Right lobe of liver (tissue), 6 donors: Measurements from ENCODE around the gene PCDHGB2. TPM values are rescaled to one million over a fixed set of nuclear protein-coding genes. Genes with fewer than 3 reads are reported as not detected.
"Not testable (repeated sequence)": the region's sequence is repeated elsewhere in the genome, so short reads cannot be mapped to it uniquely, and the experiment has no call there.

ENCODE experiments used
- ATAC-seq, 4 donors: fragments of 200-7000 bp; cut with Tn5 transposase; one replicate each; pipeline ENCODE4 v1.9.1; 2020; ENCODE audit warnings: mild to moderate bottlenecking in 4 of 4, moderate library complexity in 4 of 4
- DNase-seq, 3 donors: peaks; one replicate each; pipeline ENCODE4 v3.0.0-alpha.2; 2020
- H3K27ac ChIP-seq, 3 donors: fragments of 200-600 bp; one replicate each; pipeline ENCODE4 v1.8.0; 2022
- H3K27me3 ChIP-seq, 2 donors: fragments of 200-600 bp; one replicate each; pipeline ENCODE4 v1.8.0; 2022
- H3K36me3 ChIP-seq, 4 donors: fragments of 200-600 bp; sonication (generic) in 1 of 4; one replicate each; pipeline versions ENCODE4 v1.5.1 to v1.8.0; 2017 to 2022; ENCODE audit warnings: control low read depth in 1 of 4
- H3K4me1 ChIP-seq, 4 donors: fragments of 200-600 bp; sonication (generic) in 1 of 4; one replicate each; pipeline versions ENCODE4 v1.5.1 to v1.8.0; 2017 to 2022; ENCODE audit warnings: control low read depth in 1 of 4
- H3K4me3 ChIP-seq, 3 donors: fragments of 200-600 bp; one replicate each; pipeline ENCODE4 v1.8.0; 2022
- H3K9me3 ChIP-seq, 4 donors: fragments of 200-600 bp; sonication (generic) in 1 of 4; one replicate each; pipeline versions ENCODE4 v1.5.1 to v1.8.0; 2017 to 2022; ENCODE audit warnings: control low read depth in 1 of 4
- POLR2A ChIP-seq: fragments of 450-650 bp; IDR thresholded peaks from one replicate; pipeline ENCODE4 v1.6.1; 2017; ENCODE audit warnings: antibody characterized with exemption, mild to moderate bottlenecking
- WGBS: methylation state at CpG from one replicate; pipeline ENCODE4 v1.1.6; 2018; ENCODE audit warnings: low coverage, low lambda C conversion rate; ENCODE audit not compliant: insufficient coverage; ENCODE audit errors: missing lambda C conversion rate; 5-methylcytosine and 5-hydroxymethylcytosine counted together
- intact Hi-C, 2 donors: fragments of 100-400 bp; cut with DNase I; formaldehyde crosslinking; loops; one replicate each; pipeline versions ENCODE4 v1.11.2 to v1.14.1; 2022
- total RNA-seq, 6 experiments: library from RNA; depleted of rRNA in 2 of 6; stranded (reverse); fragments of >200 nt in 2 of 6; fragmentation: NEBNext Ultra II Directional in 3 of 6; extraction: Animal tissue kit (Norgen Biotek cat#: 25700) in 3 of 6; gene quantifications; one replicate each; pipeline versions ENCODE4 v1.1.0 to v1.2.4, GENCODE V29; 2016 to 2023
- TF ChIP-seq, protein P1 (sequence below), 4 donors: fragments of 200-600 bp in 3 of 4; fragments of 450-650 bp in 1 of 4; IDR thresholded peaks; one replicate each; pipeline versions ENCODE4 v1.5.1 to v1.8.0; 2016 to 2022; ENCODE audit warnings: antibody characterized with exemption in 4 of 4, mild to moderate bottlenecking in 2 of 4
- donor health status: DM: no; HTN: yes; CAD: no.
- donor health status: DM: no; HTN: no; CAD: no.
- donor health status: DM: no; HTN: no; CAD: no.
- donor health status: DM: no; HTN: yes; CAD: no.
- donor health status: DM: no; HTN: yes; CAD: no.

Gene PCDHGB2
- total RNA-seq, 6 experiments from 2014 or later = 0.51 to 2.8 (median 1.4) TPM

GRCh38 chr5:141403387-141403786, 43.6 kb downstream of the PCDHGB2 start:
- H3K4me1 ChIP-seq = no peaks in the 10 kb centered on the region
- no peaks in the 10 kb centered on the region for H3K27me3 ChIP-seq
- H3K9me3 ChIP-seq = peaks cover 0 to 22% (median 4%) of the 10 kb centered on the region in 4 donors
- H3K27ac ChIP-seq = no peak overlapping the region
- H3K36me3 ChIP-seq = no peaks in the 10 kb centered on the region
- no peak overlapping the region for H3K4me3 ChIP-seq
- TF ChIP-seq, protein P1, sequence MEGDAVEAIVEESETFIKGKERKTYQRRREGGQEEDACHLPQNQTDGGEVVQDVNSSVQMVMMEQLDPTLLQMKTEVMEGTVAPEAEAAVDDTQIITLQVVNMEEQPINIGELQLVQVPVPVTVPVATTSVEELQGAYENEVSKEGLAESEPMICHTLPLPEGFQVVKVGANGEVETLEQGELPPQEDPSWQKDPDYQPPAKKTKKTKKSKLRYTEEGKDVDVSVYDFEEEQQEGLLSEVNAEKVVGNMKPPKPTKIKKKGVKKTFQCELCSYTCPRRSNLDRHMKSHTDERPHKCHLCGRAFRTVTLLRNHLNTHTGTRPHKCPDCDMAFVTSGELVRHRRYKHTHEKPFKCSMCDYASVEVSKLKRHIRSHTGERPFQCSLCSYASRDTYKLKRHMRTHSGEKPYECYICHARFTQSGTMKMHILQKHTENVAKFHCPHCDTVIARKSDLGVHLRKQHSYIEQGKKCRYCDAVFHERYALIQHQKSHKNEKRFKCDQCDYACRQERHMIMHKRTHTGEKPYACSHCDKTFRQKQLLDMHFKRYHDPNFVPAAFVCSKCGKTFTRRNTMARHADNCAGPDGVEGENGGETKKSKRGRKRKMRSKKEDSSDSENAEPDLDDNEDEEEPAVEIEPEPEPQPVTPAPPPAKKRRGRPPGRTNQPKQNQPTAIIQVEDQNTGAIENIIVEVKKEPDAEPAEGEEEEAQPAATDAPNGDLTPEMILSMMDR (IDR thresholded peaks at IDR 0.05) = no peak
- no peak for TF ChIP-seq POLR2A
- intact Hi-C loops = loop anchor here in 1 of 2 donors (10.0 kb wide), 1 partner anchor 151 kb away; no protein-coding TSS in a partner anchor
- DNase-seq (no peak), ATAC-seq (no peak)
- 27% methylated on average over 17 of the region's 22 CpGs for WGBS

DNA sequence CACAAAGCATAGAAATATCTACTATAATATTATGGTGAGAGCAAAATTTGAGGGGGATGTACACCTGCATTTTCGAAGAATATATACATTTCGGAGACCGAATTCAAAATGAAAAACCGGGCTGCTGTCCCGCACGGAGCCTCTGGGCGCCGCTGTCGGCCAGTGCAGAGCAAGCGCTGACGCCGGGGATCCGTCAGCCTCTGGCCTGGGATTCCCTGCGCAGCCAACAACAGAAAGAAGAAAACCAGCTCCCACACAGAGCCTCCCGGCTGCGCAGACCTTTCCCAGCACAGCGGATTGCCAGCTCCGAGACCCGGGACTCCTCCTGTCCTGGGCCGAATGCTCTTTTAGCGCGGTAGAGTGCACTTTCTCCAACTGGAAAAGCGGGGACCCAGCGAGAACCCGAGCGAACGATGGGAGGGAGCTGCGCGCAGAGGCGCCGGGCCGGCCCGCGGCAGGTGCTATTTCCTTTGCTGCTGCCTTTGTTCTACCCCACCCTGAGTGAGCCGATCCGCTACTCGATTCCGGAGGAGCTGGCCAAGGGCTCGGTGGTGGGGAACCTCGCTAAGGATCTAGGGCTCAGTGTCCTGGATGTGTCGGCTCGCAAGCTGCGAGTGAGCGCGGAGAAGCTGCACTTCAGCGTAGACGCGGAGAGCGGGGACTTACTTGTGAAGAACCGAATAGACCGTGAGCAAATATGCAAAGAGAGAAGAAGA, 48.2 kb downstream of the PCDHGB2 start, which contains the start of gene PCDHGB6:
Gene PCDHGB6 (plus strand): TSS at position 232 of the 716 bp plus-strand sequence. CDS start 182 bp downstream, at position 414.
- not testable (repeated sequence) for H3K27me3 ChIP-seq, H3K27ac ChIP-seq, H3K4me1 ChIP-seq, H3K36me3 ChIP-seq
- ATAC-seq (peak; percentile 92 to 98 (median 96)), DNase-seq (peak; percentile 58 to 68 (median 66))
- 9% methylated on average over 24 of the region's 51 CpGs for WGBS
- peaks cover 0 to 15% (median 5%) of the 10 kb centered on the region in 4 donors for H3K9me3 ChIP-seq
- intact Hi-C loops = loop anchor here in 1 of 2 donors (10.0 kb wide), 1 partner anchor 147 kb away; no protein-coding TSS in a partner anchor
- TF ChIP-seq, protein P1 (IDR thresholded peaks at IDR 0.05) = peak; percentile 51 to 62 (median 53)
- H3K4me3 ChIP-seq = peak within 1 kb of the TSS; percentile 14 to 44 (median 25)

DNA sequence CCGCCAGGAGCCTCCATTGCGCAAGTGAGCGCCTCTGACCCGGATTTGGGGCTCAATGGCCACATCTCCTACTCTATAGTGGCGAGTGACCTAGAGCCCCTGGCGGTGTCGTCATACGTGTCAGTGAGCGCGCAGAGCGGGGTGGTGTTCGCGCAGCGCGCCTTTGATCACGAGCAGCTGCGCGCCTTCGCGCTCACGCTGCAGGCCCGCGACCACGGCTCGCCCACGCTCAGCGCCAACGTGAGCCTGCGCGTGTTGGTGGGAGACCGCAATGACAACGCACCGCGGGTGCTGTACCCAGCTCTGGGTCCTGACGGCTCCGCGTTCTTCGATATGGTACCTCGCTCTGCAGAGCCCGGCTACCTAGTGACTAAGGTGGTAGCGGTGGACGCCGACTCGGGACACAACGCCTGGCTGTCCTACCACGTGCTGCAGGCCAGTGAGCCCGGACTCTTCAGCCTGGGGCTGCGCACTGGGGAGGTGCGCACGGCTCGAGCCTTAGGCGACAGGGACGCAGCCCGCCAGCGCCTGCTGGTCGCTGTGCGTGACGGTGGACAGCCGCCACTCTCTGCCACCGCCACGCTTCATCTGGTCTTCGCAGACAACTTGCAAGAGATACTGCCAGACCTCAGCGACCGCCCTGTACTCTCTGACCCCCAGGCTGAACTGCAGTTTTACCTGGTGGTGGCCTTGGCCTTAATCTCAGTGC, 50.0 kb downstream of the PCDHGB2 start:
- Histone ChIP-seq H3K9me3 (peaks cover 0 to 6% (median 5%) of the 10 kb centered on the region in 4 donors), H3K27me3 (no peaks in the 10 kb centered on the region), H3K4me1 (no peaks in the 10 kb centered on the region), H3K27ac (no peak overlapping the region), H3K36me3 (no peaks in the 10 kb centered on the region), H3K4me3 (no peak overlapping the region)
- intact Hi-C loops = loop anchor here (10.0 kb wide), 2 partner anchors 145 to 165 kb away; partner anchors contain the start of gene PCDHB15 (in 1 of the 2)
- DNase-seq = peak in 1 of 3 donors; percentile 32
- no peak for ATAC-seq
- TF ChIP-seq, protein P1 (IDR thresholded peaks at IDR 0.05) = no peak
- TF ChIP-seq POLR2A = no peak
- WGBS = 33% methylated on average over 11 of the region's 64 CpGs

GRCh38 chr5:141411575-141411974, 51.8 kb downstream of the PCDHGB2 start:
- peaks cover 0 to 15% (median 5%) of the 10 kb centered on the region in 4 donors for H3K9me3 ChIP-seq
- no peaks in the 10 kb centered on the region for H3K4me1 ChIP-seq
- H3K27me3 ChIP-seq = no peaks in the 10 kb centered on the region
- ATAC-seq (no peak), DNase-seq (no peak)
- WGBS = 70% methylated on average over 3 of the region's 3 CpGs
- no peak overlapping the region for H3K4me3 ChIP-seq
- no peak overlapping the region for H3K27ac ChIP-seq
- TF ChIP-seq, protein P1 (IDR thresholded peaks at IDR 0.05) = no peak
- no peak for TF ChIP-seq POLR2A
- intact Hi-C loops = loop anchor here in 1 of 2 donors (10.0 kb wide), 1 partner anchor 167 kb away; the partner anchor contains the start of gene PCDHB15
- H3K36me3 ChIP-seq = no peaks in the 10 kb centered on the region

Other genes starting within 250 kb of the PCDHGB2 start
- gene PCDHB4, start 238.2 kb upstream of the PCDHGB2 start, total RNA-seq = under 1 TPM; 0.10 to 0.35 (median 0.20) TPM
- 1 to 10 TPM in 1 of 6 experiments, under 1 TPM in 5; 0.18 to 1.2 (median 0.45) TPM for gene PCDHB5, start 224.8 kb upstream of the PCDHGB2 start, total RNA-seq
- gene PCDHB6, start 209.9 kb upstream of the PCDHGB2 start, total RNA-seq = under 1 TPM in 4 of 6 experiments, not detected in 2; 0.06 to 0.16 (median 0.12) TPM
- gene PCDHB7, start 187.3 kb upstream of the PCDHGB2 start, total RNA-seq = under 1 TPM; 0.07 to 0.31 (median 0.13) TPM
- gene PCDHB8, start 182.2 kb upstream of the PCDHGB2 start, total RNA-seq = under 1 TPM in 4 of 6 experiments, not detected in 2; 0.12 to 0.49 (median 0.19) TPM
- under 1 TPM; 0.17 to 0.51 (median 0.34) TPM for gene PCDHB16, start 177.6 kb upstream of the PCDHGB2 start, total RNA-seq
- gene PCDHB9, start 172.8 kb upstream of the PCDHGB2 start, total RNA-seq = under 1 TPM in 5 of 6 experiments, not detected in 1; 0.07 to 0.51 (median 0.21) TPM
- gene PCDHB10, start 167.6 kb upstream of the PCDHGB2 start, total RNA-seq = under 1 TPM in 5 of 6 experiments, not detected in 1; 0.09 to 0.23 (median 0.12) TPM
- gene PCDHB11, start 160.4 kb upstream of the PCDHGB2 start, total RNA-seq = under 1 TPM in 5 of 6 experiments, not detected in 1; 0.06 to 0.44 (median 0.19) TPM
- 1 to 10 TPM in 1 of 6 experiments, under 1 TPM in 4, not detected in 1; 0.27 to 1.1 (median 0.33) TPM for gene PCDHB12, start 151.3 kb upstream of the PCDHGB2 start, total RNA-seq
- gene PCDHB13, start 146.1 kb upstream of the PCDHGB2 start, total RNA-seq = under 1 TPM; 0.25 to 1.00 (median 0.49) TPM
- 1 to 10 TPM in 1 of 6 experiments, under 1 TPM in 5; 0.44 to 1.0 (median 0.86) TPM for gene PCDHB14, start 136.7 kb upstream of the PCDHGB2 start, total RNA-seq
- gene PCDHB15, start 114.6 kb upstream of the PCDHGB2 start, total RNA-seq = under 1 TPM; 0.37 to 0.83 (median 0.63) TPM
- under 1 TPM in 1 of 6 experiments, not detected in 5; 0.31 TPM for gene SLC25A2, start 55.9 kb upstream of the PCDHGB2 start, total RNA-seq
- gene TAF7, start 39.2 kb upstream of the PCDHGB2 start, total RNA-seq = 10 to 100 TPM; 17.7 to 37.9 (median 22.3) TPM
- gene PCDHGA1, start 29.5 kb upstream of the PCDHGB2 start, total RNA-seq = under 1 TPM in 5 of 6 experiments, not detected in 1; 0.04 to 0.18 (median 0.12) TPM
- under 1 TPM; 0.49 to 0.88 (median 0.57) TPM for gene PCDHGA2, start 21.2 kb upstream of the PCDHGB2 start, total RNA-seq
- 1 to 10 TPM in 2 of 6 experiments, under 1 TPM in 4; 0.51 to 1.8 (median 0.76) TPM for gene PCDHGA3, start 16.2 kb upstream of the PCDHGB2 start, total RNA-seq
- gene PCDHGB1, start 9.9 kb upstream of the PCDHGB2 start, total RNA-seq = 1 to 10 TPM in 1 of 6 experiments, under 1 TPM in 5; 0.37 to 1.2 (median 0.52) TPM
- 1 to 10 TPM in 2 of 6 experiments, under 1 TPM in 4; 0.39 to 1.8 (median 0.73) TPM for gene PCDHGA4, start 5.0 kb upstream of the PCDHGB2 start, total RNA-seq
- 1 to 10 TPM in 1 of 6 experiments, under 1 TPM in 5; 0.32 to 1.2 (median 0.57) TPM for gene PCDHGA5, start 4.2 kb downstream of the PCDHGB2 start, total RNA-seq
- gene PCDHGB3, start 10.2 kb downstream of the PCDHGB2 start, total RNA-seq = 1 to 10 TPM in 3 of 6 experiments, under 1 TPM in 3; 0.56 to 1.8 (median 1.2) TPM
- 1 to 10 TPM in 3 of 6 experiments, under 1 TPM in 3; 0.56 to 1.3 (median 0.89) TPM for gene PCDHGA6, start 13.9 kb downstream of the PCDHGB2 start, total RNA-seq
- under 1 TPM; 0.37 to 0.99 (median 0.76) TPM for gene PCDHGA7, start 22.7 kb downstream of the PCDHGB2 start, total RNA-seq
- 1 to 10 TPM; 1.6 to 5.5 (median 2.4) TPM for gene PCDHGB4, start 27.7 kb downstream of the PCDHGB2 start, total RNA-seq
- under 1 TPM; 0.27 to 0.88 (median 0.50) TPM for gene PCDHGA8, start 32.6 kb downstream of the PCDHGB2 start, total RNA-seq
- gene PCDHGB5, start 38.0 kb downstream of the PCDHGB2 start, total RNA-seq = 1 to 10 TPM; 3.0 to 6.8 (median 4.0) TPM
- gene PCDHGA9, start 42.8 kb downstream of the PCDHGB2 start, total RNA-seq = 1 to 10 TPM; 1.0 to 2.5 (median 1.3) TPM
- gene PCDHGB6, start 48.0 kb downstream of the PCDHGB2 start, total RNA-seq = 1 to 10 TPM; 1.9 to 5.0 (median 2.9) TPM
- 1 to 10 TPM; 1.5 to 4.6 (median 2.8) TPM for gene PCDHGA10, start 53.0 kb downstream of the PCDHGB2 start, total RNA-seq
- 1 to 10 TPM; 1.2 to 3.7 (median 2.7) TPM for gene PCDHGB7, start 57.7 kb downstream of the PCDHGB2 start, total RNA-seq
- 1 to 10 TPM in 3 of 6 experiments, under 1 TPM in 3; 0.81 to 1.7 (median 1.1) TPM for gene PCDHGA11, start 61.1 kb downstream of the PCDHGB2 start, total RNA-seq
- 1 to 10 TPM in 4 of 6 experiments, under 1 TPM in 2; 0.73 to 1.6 (median 1.3) TPM for gene PCDHGA12, start 70.5 kb downstream of the PCDHGB2 start, total RNA-seq
- gene PCDHGC3, start 116.0 kb downstream of the PCDHGB2 start, total RNA-seq = 10 to 100 TPM in 1 of 6 experiments, 1 to 10 TPM in 5; 6.1 to 10.6 (median 7.6) TPM
- gene PCDHGC4, start 125.0 kb downstream of the PCDHGB2 start, total RNA-seq = 10 to 100 TPM in 1 of 6 experiments, under 1 TPM in 5; 0.20 to 10.7 (median 0.34) TPM
- under 1 TPM; 0.24 to 0.37 (median 0.32) TPM for gene PCDHGC5, start 129.1 kb downstream of the PCDHGB2 start, total RNA-seq